Kidney (tissue), 14 donors: ENCODE measurements around the gene CENPQ. TPM values are rescaled to one million over a fixed set of nuclear protein-coding genes. Genes with fewer than 3 reads are reported as not detected.
"Not testable (repeated sequence)": the region's sequence is repeated elsewhere in the genome, so short reads cannot be mapped to it uniquely, and the experiment has no call there.

Experiments used
- DNase-seq, 5 donors: peaks; one replicate each; pipeline ENCODE4 v3.0.0-alpha.2; 2013 to 2020
- FAIRE-seq: peaks from 2 replicates; lab custom pipeline; 2012; peaks lifted over from hg19 to GRCh38; lab: Jason Lieb, UNC
- H3K27ac ChIP-seq, 2 donors: one replicate each; pipeline ENCODE4 v1.7.0; 2013; ENCODE audit warnings: low read depth in 2 of 2, low read length in 2 of 2, inconsistent platforms in 1 of 2
- H3K27me3 ChIP-seq: one replicate; pipeline ENCODE4 v1.7.1; 2013; ENCODE audit warnings: low read length, inconsistent platforms; ENCODE audit not compliant: control insufficient read depth, insufficient read depth
- H3K36me3 ChIP-seq, 3 donors: one replicate each; pipeline versions ENCODE4 v1.7.0 to v1.7.1; 2013; ENCODE audit warnings: low read length in 3 of 3, control low read depth in 1 of 3, inconsistent platforms in 1 of 3; ENCODE audit not compliant: insufficient read depth in 3 of 3, control insufficient read depth in 2 of 3
- H3K4me1 ChIP-seq, 3 donors: one replicate each; pipeline versions ENCODE4 v1.7.0 to v1.7.1; 2013; ENCODE audit warnings: low read length in 3 of 3, inconsistent platforms in 1 of 3, low read depth in 1 of 3; ENCODE audit not compliant: control insufficient read depth in 2 of 3, insufficient read depth in 2 of 3
- H3K4me3 ChIP-seq, 3 donors: one replicate each; pipeline versions ENCODE4 v1.7.0 to v1.8.1; 2013; ENCODE audit warnings: low read length in 3 of 3, control low read depth in 1 of 3, inconsistent platforms in 1 of 3
- H3K9ac ChIP-seq, 3 donors: one replicate each; pipeline versions ENCODE4 v1.7.0 to v1.7.1; 2013; ENCODE audit warnings: low read length in 3 of 3, control low read depth in 1 of 3, inconsistent platforms in 1 of 3
- H3K9me3 ChIP-seq, 3 donors: one replicate each; pipeline versions ENCODE4 v1.7.0 to v1.7.1; 2013; ENCODE audit warnings: low read length in 3 of 3, control low read depth in 1 of 3, inconsistent platforms in 1 of 3; ENCODE audit not compliant: control insufficient read depth in 2 of 3, insufficient read depth in 1 of 3
- CTCF ChIP-seq: IDR thresholded peaks from 3 replicates; pipeline ENCODE4 v1.5.1; 2012; ENCODE audit warnings: mild to moderate bottlenecking, moderate library complexity, borderline replicate concordance; ENCODE audit not compliant: insufficient read depth; ENCODE audit errors: extremely low read depth
- intact Hi-C: fragments of 100-400 bp; cut with DNase I; formaldehyde crosslinking; loops from one replicate; pipeline ENCODE4 v1.11.1; 2022
- polyA plus RNA-seq: library from polyadenylated mRNA; stranded (reverse); fragments of 350-450 nt; fragmentation: Illumina TruSeq; extraction: RNeasy Lipid Tissue Mini Kit (QIAGEN cat#74804); gene quantifications from one replicate; pipeline ENCODE4 v1.2.3, GENCODE V29; 2014; ENCODE audit warnings: low read depth, low replicate concordance; ENCODE audit not compliant: insufficient read depth
- total RNA-seq: library from RNA; stranded (reverse); fragmentation: NEBNext Ultra II Directional; extraction: Animal tissue kit (Norgen Biotek cat#: 25700); gene quantifications from one replicate; pipeline ENCODE4 v1.2.1, GENCODE V29; 2021
- donor health status: control.
- donor health status: control.
- donor health status: control.
- donor health status: control.
- donor health status: control.
- donor health status: DM: yes; HTN: yes; CAD: no.
- donor health status: Normal renal cell carcinoma (clear cell type).

The CENPQ gene
- total and polyA plus RNA-seq, 2 donors from 2014 or later: 3.9 to 4.2 TPM

GRCh38 chr6:49468042-49468441 lies 4.9 kb downstream of the CENPQ start:
- no peak for TF ChIP-seq CTCF
- no peak for FAIRE-seq
- no peak overlapping the region for H3K4me3 ChIP-seq

GRCh38 chr6:49476564-49476963 lies 13.4 kb downstream of the CENPQ start:
- H3K27me3 ChIP-seq, H3K4me1 ChIP-seq, H3K4me3 ChIP-seq, H3K9ac ChIP-seq, H3K9me3 ChIP-seq, FAIRE-seq, intact Hi-C loops, H3K27ac ChIP-seq, H3K36me3 ChIP-seq, DNase-seq: not testable (repeated sequence)

More at GRCh38 chr6:49468042-49468441, 4.9 kb downstream of the CENPQ start:
- intact Hi-C loops: no loop called here
- no peak overlapping the region for H3K9ac ChIP-seq
- no peaks in the 10 kb centered on the region for H3K9me3 ChIP-seq
- peaks cover 0 to 5% (median 0%) of the 10 kb centered on the region in 3 donors for H3K36me3 ChIP-seq
- no peak for DNase-seq
- no peak overlapping the region for H3K27ac ChIP-seq
- peaks cover 0 to 2% (median 0%) of the 10 kb centered on the region in 3 donors for H3K4me1 ChIP-seq
- no peaks in the 10 kb centered on the region for H3K27me3 ChIP-seq

GRCh38 chr6:49479308-49479970 lies 16.3 kb downstream of the CENPQ start:
- no peaks in the 10 kb centered on the region for H3K27me3 ChIP-seq
- H3K4me1 ChIP-seq: no peaks in the 10 kb centered on the region
- H3K4me3 ChIP-seq: no peak overlapping the region
- H3K36me3 ChIP-seq: no peaks in the 10 kb centered on the region
- no peaks in the 10 kb centered on the region for H3K9me3 ChIP-seq
- no peak overlapping the region for H3K27ac ChIP-seq
- H3K9ac ChIP-seq: no peak overlapping the region
- intact Hi-C loops: no loop called here
- FAIRE-seq (no peak), DNase-seq (no peak)
- TF ChIP-seq CTCF: no peak

GRCh38 chr6:49481846-49482245 lies 18.7 kb downstream of the CENPQ start:
- H3K27me3 ChIP-seq, H3K4me3 ChIP-seq, FAIRE-seq, H3K36me3 ChIP-seq, H3K27ac ChIP-seq, DNase-seq, H3K9ac ChIP-seq, H3K4me1 ChIP-seq, H3K9me3 ChIP-seq, intact Hi-C loops: not testable (repeated sequence)

GRCh38 chr6:49483380-49483779 lies 20.2 kb downstream of the CENPQ start:
- H3K4me3 ChIP-seq, H3K9ac ChIP-seq, DNase-seq, H3K4me1 ChIP-seq, H3K27me3 ChIP-seq, H3K9me3 ChIP-seq, FAIRE-seq, H3K36me3 ChIP-seq, intact Hi-C loops, H3K27ac ChIP-seq: not testable (repeated sequence)
